HG02610 (cell line): Measurements from ENCODE around the gene TP53BP2.
A peak's percentile ranks its signal among the peaks of the same experiment; 100 is the strongest.
"Not testable (repeated sequence)": the region's sequence is repeated elsewhere in the genome, so short reads cannot be mapped to it uniquely, and the experiment has no call there.

Experiments used
- ATAC-seq: cut with Tn5 transposase; IDR thresholded peaks from one replicate; pipeline ENCODE4 v1.9.1; 2021; ENCODE audit warnings: mild to moderate bottlenecking, moderate library complexity; ENCODE audit not compliant: unreplicated experiment

The TP53BP2 gene, protein sequence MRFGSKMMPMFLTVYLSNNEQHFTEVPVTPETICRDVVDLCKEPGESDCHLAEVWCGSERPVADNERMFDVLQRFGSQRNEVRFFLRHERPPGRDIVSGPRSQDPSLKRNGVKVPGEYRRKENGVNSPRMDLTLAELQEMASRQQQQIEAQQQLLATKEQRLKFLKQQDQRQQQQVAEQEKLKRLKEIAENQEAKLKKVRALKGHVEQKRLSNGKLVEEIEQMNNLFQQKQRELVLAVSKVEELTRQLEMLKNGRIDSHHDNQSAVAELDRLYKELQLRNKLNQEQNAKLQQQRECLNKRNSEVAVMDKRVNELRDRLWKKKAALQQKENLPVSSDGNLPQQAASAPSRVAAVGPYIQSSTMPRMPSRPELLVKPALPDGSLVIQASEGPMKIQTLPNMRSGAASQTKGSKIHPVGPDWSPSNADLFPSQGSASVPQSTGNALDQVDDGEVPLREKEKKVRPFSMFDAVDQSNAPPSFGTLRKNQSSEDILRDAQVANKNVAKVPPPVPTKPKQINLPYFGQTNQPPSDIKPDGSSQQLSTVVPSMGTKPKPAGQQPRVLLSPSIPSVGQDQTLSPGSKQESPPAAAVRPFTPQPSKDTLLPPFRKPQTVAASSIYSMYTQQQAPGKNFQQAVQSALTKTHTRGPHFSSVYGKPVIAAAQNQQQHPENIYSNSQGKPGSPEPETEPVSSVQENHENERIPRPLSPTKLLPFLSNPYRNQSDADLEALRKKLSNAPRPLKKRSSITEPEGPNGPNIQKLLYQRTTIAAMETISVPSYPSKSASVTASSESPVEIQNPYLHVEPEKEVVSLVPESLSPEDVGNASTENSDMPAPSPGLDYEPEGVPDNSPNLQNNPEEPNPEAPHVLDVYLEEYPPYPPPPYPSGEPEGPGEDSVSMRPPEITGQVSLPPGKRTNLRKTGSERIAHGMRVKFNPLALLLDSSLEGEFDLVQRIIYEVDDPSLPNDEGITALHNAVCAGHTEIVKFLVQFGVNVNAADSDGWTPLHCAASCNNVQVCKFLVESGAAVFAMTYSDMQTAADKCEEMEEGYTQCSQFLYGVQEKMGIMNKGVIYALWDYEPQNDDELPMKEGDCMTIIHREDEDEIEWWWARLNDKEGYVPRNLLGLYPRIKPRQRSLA

DNA sequence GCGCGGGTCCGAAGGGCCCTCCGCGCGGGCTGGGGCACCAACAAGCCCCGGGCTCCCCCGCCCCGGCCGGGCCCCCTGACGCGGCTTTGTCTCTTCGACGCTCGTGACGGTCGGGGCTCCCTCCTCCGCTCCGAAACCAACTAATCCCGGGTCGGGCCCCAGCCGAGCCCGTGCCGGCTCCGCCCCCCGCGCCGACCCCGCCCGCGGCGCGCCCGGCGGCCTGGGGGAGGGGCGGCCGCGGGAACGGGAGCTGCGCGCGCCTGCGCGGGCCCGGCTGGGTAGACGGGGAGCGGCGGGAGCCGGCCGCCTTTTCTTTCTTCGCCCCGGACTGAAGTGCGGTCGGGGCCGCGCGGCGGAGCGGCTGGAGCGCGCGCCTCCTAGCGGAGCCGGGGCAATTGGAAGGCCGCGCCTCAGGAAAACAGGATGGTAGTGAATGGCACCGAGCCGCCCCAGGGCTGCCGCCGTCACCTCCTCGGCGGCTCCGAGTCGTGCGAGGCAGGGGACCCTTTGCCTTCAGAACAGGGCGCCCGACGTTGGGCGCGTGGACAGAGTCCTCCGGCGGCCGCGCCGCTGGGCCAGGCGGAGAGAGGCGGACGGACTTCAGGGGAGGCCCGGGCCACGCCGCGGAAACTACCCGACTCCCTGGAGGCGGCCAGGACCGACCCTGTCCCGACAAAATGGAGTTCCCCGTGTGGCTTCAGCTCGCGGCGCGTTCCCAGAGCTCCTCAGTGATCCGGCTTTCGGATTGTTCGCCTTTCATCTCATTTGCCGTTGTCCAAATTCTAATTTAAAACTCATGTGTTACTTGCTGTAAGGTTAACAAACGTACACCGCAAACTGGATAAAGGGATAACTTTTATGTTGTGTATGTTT is at the start of gene TP53BP2:
TSS of gene TP53BP2 (minus strand) at position 138 of the 873 bp plus-strand sequence. CDS start 267 bp downstream, outside the sequence.
- ATAC-seq: peak; percentile 68

DNA sequence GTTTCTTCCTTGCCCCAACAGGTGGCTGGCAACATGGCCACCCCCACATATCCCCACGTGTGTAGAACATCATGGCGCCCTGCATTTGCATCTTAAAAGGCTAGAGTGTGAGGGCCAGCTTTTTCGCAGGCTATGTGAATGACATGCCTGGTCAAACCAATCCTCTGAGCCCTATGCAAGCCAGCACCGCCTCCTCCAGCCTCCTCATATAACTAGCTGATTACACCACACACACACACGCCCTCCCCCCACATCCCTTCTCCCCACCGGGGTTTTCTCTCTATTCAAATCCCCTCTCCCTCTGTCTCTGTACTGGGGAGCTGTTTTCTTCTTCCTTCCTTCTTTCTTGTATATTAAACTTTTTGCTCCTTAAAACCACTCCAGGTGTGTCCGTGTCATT is 44.7 kb upstream of the TP53BP2 start:
- not testable (repeated sequence) for ATAC-seq

DNA sequence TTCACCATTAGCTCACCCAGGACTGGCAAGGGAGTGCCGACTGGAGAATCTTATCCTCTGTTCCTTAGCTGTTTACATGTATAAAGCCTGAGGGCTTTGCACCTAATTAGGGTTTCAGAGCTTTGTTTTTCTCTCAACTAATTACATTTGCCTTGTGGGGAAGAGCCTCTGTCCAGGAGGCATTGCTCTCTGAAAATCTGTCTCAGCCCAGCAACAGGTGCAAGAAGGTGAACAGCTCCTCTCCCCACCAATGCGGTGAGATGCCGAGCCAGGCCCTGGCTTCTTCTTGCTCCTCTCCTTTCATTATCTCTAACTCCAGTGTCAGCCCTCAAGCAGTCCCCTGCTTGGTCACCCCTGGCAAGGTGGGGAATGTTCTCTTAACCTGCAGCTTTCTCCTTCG is 43.6 kb upstream of the TP53BP2 start:
- ATAC-seq: not testable (repeated sequence)

DNA sequence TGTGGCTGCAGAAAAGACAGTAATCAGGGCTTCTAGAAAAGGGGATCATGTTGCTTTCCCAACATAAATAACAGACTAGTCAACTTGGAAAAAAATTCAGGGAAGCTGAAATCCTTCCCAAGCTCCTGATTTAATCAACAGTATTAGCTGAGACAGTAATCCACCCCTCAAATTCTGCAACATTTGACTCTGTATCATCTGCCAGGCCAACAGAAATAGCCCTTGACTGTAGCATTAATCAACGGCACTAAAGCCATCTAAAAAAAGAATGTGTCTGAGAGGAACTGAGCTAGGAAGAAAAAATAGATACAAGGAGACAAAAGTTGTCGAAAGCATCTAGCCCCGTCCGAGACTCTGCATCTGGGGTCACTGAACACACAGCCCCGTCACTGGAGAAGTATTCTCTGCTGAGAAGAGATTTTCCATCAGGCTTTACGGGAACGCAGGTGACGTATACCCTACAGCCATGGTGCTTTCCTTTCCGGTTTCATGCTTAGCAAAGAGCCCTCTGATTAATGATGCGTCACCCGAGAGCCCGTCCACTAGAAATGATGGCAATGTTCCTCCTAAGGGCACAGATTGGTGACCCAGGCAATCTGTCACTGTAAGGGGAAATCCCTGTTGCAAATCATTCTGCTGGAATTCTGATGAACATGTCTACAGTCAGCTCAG is 42.1 kb upstream of the TP53BP2 start:
- no peak for ATAC-seq

DNA sequence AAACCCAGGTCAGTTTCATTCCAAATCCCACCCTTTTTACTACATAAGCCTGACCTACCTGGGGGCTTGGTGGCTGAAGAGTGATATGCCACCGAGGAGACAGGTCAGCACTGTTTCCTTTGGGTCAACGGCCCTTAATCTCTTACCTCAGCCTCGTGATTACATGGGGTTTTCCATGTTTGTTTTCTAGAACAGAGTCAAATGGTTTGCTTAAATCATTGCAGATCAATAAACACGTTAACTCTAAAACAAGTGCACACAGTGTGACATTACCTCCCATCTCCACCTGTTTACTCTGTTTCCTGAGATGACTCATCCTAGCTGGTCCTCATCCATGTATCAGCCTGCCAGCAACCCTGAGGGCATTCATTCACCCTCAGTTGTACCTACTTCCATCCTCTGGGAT is 40.8 kb upstream of the TP53BP2 start:
- no peak for ATAC-seq

DNA sequence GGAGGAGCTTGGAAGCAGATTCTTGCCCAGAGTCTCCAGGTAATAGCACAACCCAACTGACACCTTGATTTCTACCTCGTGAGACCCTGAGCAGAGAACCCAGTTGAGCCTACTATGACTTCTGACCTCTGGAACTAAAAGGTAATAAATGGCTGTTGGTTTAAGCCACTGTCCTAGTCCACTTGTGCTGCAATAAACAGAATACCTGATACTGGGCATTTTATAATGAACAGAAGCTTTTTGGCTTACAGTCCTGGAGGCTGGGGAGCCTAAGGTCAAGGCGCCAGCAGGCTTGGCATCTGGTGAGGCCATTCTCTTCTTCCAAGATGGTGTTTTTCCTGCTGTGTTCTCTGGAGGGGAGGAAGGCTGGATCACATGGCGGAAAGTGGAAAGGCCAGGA is 39.9 kb upstream of the TP53BP2 start:
- no peak for ATAC-seq

DNA sequence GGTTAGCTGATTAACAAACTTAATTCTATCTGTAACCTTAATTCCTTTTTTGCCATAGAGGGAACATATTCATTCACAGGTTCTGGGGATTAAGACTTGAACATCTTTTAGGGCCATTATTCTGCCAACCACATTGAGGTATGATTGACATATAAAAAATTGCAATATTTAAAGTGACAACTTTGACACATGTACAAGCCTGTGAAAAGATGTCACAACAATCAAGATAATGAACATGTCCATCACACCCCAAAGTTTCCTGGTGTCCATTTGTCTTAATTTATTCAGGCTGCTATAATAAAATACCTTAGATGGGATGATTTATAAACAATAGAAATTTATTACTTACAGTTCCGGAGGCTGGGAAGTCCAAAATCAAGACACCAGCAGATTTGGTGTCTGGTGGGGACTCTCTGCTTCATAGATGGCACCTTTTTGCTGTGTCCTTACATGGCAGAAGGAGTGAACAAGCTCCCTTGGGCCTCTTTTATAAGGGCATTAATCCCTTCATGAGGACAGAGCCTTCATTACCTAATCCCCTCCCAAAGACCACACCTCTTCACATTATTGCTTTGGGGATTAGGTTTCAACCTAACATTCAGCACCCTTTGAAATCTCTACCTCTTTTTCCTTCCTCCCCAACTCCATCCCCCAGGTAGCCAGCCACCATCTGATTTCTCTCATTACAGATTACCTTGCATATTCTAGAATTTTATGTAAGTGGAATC is 33.0 kb upstream of the TP53BP2 start:
- no peak for ATAC-seq

DNA sequence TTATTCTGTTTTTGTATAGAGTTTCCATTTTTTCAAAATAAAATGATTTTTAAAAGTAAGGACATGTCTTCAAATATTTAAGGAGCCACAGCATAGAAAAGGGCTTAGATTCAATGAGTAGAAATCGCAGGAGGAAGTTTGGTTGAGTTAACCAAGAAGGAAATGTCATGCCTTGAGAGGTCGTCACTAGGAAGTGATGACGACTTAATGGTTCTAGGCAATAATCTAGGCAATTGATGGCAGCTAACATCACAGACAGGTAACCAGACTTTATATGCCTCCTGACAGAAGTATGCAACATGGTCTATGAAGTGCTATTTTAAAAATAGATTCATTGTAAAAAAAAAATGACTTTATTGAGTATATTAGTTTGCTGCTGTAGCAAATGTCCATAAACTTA is 32.1 kb upstream of the TP53BP2 start:
- no peak for ATAC-seq

DNA sequence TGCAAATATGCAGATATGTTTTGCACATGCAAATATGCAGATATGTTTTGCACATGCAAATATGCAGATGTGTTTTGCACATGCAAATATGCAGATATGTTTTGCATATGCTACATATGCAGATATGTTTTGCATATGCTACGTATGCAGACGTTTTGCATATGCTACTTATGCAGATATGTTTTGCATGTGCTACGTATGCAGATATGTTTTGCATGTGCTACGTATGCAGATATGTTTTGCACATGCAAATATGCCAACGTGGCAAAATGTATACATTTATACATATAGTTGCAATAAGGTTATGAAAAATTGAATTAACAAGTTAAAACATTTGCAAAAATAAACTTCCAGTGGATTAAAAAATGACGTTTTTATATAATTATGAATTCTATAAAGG is 30.8 kb upstream of the TP53BP2 start:
- ATAC-seq: no peak

DNA sequence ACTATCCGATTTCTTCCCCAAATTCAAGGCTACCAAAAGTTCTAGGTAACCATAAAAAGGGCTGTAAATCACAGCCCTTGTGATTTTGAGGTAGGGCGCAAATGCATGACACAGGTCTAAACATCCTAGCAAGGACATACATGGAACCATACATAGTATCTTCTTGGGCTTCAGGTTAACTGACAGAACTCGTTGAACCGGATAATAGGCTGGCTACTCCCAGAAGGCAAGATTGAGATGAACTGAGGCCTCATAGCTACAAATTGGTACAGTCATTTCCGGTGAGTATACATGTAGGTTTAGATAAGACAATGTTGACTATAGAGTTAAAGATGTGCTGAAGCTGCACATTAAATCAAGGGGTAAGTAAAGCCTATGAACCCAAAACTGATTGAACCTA is 27.3 kb upstream of the TP53BP2 start:
- no peak for ATAC-seq

DNA sequence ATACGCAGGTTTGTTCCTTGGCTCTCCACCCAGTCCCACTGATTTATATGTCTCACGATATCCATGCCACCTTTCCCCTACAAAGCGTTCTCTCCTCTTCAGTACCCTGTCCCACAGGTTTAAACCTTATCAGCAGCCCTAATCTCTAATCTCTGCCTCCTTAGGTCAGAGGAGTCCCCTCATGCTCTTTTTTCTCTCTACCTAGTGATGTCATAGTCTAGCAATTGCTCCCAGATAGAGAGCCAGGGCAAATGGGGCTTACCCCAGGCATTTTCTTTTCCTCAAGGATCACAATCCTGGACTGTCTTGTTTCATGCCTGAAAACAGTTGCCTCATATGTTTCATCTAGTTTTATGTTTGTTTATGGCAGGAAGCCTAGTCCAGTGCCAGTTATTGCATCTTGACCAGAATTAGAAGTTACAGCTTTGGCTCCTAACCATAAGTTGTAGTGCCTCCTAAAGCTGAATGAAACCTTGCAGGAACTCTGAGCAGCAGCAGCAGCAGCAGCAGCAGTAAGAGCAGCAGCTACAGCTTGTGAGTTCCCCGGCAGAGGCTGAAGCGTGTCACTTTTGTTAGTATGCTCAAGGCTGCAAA is 26.7 kb upstream of the TP53BP2 start:
- ATAC-seq: no peak

DNA sequence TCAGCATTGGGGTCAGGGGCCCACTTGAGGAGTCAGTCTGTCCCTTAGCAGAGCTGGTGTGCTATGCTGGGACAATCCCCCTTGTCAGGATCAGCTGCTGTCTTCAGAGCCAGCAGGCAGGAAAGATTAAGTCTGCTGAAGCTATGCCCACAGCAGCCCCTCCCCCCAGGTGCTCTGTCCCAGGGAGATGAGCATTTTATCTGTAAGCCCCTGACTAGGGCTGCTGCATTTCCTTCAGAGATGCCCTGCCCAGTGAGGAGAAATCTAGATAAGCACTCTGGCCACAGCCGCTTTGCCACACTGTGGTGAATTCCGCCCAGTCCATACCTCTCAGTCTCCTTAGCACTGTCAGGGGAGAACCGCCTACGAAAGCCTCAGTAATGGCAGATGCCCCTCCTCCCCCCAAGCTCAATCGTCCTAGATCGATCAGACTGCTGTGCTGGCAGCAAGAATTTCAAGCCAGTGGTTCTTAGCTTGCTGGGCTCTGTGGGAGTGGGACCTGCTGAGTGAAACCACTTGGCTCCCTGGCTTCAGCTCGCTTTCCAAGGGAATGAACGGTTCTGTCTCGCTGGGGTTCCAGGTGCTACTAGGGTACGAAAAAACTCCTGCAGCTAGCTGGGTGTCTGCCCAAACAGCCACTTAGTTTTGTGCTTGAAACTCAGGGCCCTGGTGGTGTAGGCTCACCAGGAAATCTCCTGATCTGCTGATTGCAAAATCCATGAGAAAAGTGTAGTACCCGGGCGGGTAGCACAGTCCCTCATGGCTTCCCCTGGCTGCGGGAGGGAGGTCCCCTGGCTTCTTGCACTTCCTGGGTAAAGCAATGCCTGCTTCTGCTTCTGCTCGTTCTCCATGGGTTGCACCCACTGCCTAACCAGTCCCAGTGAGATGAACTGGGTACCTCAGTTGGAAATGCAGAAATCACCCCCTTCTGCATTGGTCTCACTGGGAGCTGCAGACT is 25.1 kb upstream of the TP53BP2 start:
- no peak for ATAC-seq

DNA sequence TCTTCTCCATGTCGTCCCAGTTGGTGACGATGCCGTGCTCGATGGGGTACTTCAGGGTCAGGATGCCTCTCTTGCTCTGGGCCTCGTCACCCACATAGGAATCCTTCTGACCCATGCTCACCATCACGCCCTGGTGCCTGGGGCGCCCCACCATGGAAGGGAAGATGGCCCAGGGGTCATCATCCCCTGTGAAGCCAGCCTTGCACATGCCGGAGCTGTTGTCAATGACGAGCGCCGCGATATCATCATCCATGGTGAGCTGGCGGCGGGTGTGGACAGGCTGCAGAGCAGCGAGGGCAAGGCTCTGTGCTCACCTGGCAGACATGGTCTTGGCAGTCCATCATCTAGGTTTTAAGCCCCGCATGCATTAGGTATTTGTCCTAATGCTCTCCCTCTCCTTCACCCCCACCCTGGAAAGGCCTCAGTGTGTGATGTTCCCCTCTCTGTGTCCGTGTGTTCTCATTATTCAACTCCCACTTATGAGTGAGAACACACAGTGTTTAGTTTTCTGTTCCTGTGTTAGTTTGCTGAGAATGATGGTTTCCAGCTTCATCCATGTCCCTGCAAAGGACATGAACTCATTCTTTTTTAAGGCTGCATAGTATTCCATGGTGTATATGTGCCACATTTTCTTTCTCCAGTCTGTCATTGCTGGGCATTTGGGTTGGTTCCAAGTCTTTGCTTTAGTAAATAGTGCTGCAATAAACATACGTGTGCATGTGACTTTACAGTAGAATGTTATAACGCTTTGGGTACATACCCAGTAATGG is 19.0 kb upstream of the TP53BP2 start:
- ATAC-seq: not testable (repeated sequence)

DNA sequence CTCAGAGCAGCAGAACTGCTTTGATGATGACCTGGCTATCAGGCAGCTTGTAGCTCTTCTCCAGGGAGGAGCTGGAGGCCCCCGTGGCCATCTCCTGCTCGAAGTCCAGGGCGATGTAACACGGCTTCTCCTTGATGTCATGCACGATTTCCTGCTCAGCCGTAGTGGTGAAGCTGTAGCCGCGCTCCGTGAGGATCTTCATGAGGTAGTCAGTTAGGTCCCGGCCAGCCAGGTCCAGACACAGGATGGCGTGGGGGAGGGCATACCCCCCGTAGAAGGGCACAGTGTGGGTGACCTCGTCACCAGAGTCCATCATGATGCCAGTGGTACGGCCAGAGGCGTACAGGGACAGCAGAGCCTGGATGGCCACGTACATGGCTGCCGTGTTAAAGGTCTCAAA is 18.3 kb upstream of the TP53BP2 start:
- no peak for ATAC-seq

DNA sequence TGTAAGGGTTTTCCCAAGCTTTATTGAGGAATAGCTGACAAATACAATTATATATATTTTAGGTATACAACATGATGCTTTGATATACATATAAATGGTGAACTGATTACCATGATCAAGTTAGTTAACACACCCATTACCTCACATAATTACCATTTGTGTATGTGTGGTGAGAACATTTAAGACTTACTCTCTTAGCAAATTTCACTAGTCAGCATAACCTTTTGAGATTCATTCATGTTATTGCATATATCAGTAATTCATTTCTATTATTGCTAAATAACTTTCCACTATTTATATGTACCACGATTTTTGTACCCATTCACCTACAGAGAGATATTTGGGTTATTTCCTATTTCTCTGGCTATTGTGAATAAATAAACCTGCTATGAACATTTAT is 16.2 kb upstream of the TP53BP2 start:
- no peak for ATAC-seq

DNA sequence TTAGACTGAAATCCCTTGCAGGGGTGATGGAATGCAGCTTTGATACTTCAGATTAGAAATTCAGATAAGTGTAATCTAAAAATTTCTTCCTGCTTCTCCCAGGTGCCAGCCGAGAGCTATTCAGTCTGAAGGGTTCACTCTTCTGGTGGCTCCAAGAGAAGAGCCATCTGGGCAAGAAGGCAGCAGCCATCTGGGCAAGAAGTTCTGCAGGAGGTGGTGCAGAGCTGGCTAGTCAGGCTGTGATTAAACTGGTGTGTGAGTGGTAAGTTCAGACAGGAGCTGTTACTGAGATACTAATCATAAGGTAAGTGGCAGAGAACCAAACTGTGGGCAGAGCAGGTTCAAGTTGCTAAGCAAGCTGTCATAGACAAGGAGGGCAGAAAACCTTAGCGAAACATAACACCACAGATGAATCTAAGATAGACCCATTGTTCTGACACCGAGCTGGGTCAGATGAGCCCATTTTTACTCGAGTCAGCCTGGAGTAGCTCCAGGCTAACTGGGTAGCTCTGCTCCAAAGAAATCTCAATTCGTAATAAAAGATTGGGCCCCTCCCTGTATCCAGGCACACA is 14.4 kb upstream of the TP53BP2 start:
- ATAC-seq: no peak

DNA sequence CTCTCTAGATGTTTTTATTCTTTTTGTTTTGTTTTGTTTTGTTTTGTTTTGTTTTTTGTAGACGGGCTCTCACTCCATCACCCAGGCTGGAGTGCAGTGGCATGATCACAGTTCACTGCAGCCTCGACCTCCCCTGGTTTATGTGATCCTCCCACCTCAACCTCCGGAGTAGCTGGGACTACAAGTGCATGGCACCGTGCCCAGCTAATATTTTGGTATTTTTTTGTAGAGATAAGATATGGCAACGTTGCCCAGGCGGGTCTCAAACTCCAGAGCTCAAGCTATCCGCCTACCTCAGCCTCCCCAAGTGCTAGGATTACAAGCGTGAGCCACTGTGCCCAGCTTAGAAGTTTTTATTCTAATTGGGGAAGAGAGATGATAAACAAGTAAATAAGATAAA is 13.3 kb upstream of the TP53BP2 start:
- ATAC-seq: no peak
